WTC11 (cell line): ENCODE measurements around the gene ZNF362.

ENCODE experiments used
- E2F1 ChIP-seq: sonication (generic); formaldehyde crosslinking; IDR thresholded peaks from 2 replicates; pipeline ENCODE4 v1.8.0; 2022; ENCODE audit warnings: mild to moderate bottlenecking, missing genetic modification reagents
- TF ChIP-seq, protein P1 (sequence below): fragments of 200-600 bp; IDR thresholded peaks from 2 replicates; pipeline ENCODE4 v1.8.0; 2022; ENCODE audit warnings: antibody characterized with exemption
- TF ChIP-seq, protein P2 (sequence below): sonication (generic); formaldehyde crosslinking; IDR thresholded peaks from 2 replicates; pipeline ENCODE4 v1.8.0; 2022; ENCODE audit warnings: mild to moderate bottlenecking, missing genetic modification reagents

GRCh38 chr1:33300673-33301072, 44.4 kb downstream of the ZNF362 start:
- TF ChIP-seq E2F1 (CRISPR knock-in tag): no peak
- TF ChIP-seq, protein P1, sequence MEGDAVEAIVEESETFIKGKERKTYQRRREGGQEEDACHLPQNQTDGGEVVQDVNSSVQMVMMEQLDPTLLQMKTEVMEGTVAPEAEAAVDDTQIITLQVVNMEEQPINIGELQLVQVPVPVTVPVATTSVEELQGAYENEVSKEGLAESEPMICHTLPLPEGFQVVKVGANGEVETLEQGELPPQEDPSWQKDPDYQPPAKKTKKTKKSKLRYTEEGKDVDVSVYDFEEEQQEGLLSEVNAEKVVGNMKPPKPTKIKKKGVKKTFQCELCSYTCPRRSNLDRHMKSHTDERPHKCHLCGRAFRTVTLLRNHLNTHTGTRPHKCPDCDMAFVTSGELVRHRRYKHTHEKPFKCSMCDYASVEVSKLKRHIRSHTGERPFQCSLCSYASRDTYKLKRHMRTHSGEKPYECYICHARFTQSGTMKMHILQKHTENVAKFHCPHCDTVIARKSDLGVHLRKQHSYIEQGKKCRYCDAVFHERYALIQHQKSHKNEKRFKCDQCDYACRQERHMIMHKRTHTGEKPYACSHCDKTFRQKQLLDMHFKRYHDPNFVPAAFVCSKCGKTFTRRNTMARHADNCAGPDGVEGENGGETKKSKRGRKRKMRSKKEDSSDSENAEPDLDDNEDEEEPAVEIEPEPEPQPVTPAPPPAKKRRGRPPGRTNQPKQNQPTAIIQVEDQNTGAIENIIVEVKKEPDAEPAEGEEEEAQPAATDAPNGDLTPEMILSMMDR: no peak
- TF ChIP-seq, protein P2, sequence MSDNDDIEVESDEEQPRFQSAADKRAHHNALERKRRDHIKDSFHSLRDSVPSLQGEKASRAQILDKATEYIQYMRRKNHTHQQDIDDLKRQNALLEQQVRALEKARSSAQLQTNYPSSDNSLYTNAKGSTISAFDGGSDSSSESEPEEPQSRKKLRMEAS (CRISPR knock-in tag): no peak
